AG04450 (cell line): ENCODE data around the gene GLRX2. TPM values are rescaled to one million over a fixed set of nuclear protein-coding genes. Genes with fewer than 3 reads are reported as not detected.
"Not testable (repeated sequence)": the region's sequence is repeated elsewhere in the genome, so short reads cannot be mapped to it uniquely, and the experiment has no call there.

Experiments used
- CTCF ChIA-PET: fragments of 300-600, 350-600 bp; formaldehyde crosslinking; extraction: SDS; loops from one replicate; lab custom pipeline; 2022; ENCODE audit warnings: antibody characterized with exemption, inconsistent platforms; lab: Charles Lee
- POLR2A ChIA-PET: fragments of 350-600 bp; formaldehyde crosslinking; extraction: SDS; loops from one replicate; lab custom pipeline; 2021; ENCODE audit warnings: antibody characterized with exemption, inconsistent platforms; lab: Yijun Ruan, JAX
- DNase-seq: peaks from one replicate; pipeline ENCODE4 v3.0.0-alpha.2; 2011; ENCODE audit warnings: low read depth, low spot score
- H3K27ac ChIP-seq: one replicate; pipeline ENCODE4 v1.5.1; 2012; ENCODE audit warnings: low read depth, low read length, control low read depth
- H3K27me3 ChIP-seq: one replicate; pipeline ENCODE4 v1.6.0; 2012; ENCODE audit warnings: low read length; ENCODE audit not compliant: control insufficient read depth, insufficient read depth
- H3K4me3 ChIP-seq: 2 replicates; pipeline ENCODE4 v1.5.1; 2011; ENCODE audit warnings: mild to moderate bottlenecking, low read depth, low read length, control low read depth
- H3K9me3 ChIP-seq: 2 replicates; pipeline ENCODE4 v1.5.1; 2012; ENCODE audit warnings: low read length; ENCODE audit not compliant: control insufficient read depth, insufficient read depth
- CTCF ChIP-seq: IDR thresholded peaks from 2 replicates; pipeline ENCODE4 v1.5.1; 2011; ENCODE audit warnings: low read depth, low read length, control low read depth, inconsistent platforms
- polyA plus RNA-seq: library from polyadenylated mRNA; depleted of rRNA; stranded (reverse); fragments of >200 nt; gene quantifications from 2 replicates; pipeline ENCODE4 v1.2.3, GENCODE V29; 2011; rRNA removed
- small RNA-seq: library from RNA; depleted of rRNA; stranded (forward); fragments of <200 nt; gene quantifications from one replicate; pipeline ENCODE3, GENCODE V24; 2012; ENCODE audit warnings: low read depth; ENCODE audit not compliant: insufficient read length

GLRX2 gene
- polyA plus RNA-seq, 1 experiment: 33.5 TPM

- Histone ChIP-seq H3K27ac (peak within 1 kb of the TSS; percentile 99), H3K27me3 (no peaks in the 10 kb centered on the region), H3K4me3 (peak within 1 kb of the TSS; percentile 95), H3K9me3 (peaks cover 4% of the 10 kb centered on the region; the same call in 1 of the 2 replicates)
- DNase-seq: peak; percentile 94
- no peak for TF ChIP-seq CTCF
- CTCF ChIA-PET: interaction anchor here (0.6 to 1.6 kb wide), 4 partner anchors 40 to 64 kb away, joined by 3 to 6 read pairs (median 4); no protein-coding TSS in a partner anchor
- POLR2A ChIA-PET: interaction anchor here (0.6 to 1.1 kb wide), 7 partner anchors 22 to 249 kb away, joined by 3 to 10 read pairs (median 3); partner anchors contain the start of gene GLRX2
These were observed 45.7 kb downstream of the GLRX2 start, which contains the start of the genes RO60 and UCHL5 for GRCh38 chr1:193059282-193060114. TSS of gene RO60 (plus strand) at chr1:193059612. CDS start at chr1:193069055, 9,443 bp downstream. TSS of gene UCHL5 (minus strand) at chr1:193059360. CDS start at chr1:193059260, 100 bp downstream.

GRCh38 chr1:193058529-193059281 is 46.5 kb downstream of the GLRX2 start:
- CTCF ChIA-PET: interaction anchor here (0.6 to 1.6 kb wide), 6 partner anchors 11 to 448 kb away, joined by 3 to 6 read pairs (median 4); no protein-coding TSS in a partner anchor
- Histone ChIP-seq H3K27me3 (no peaks in the 10 kb centered on the region), H3K9me3 (peaks cover 4% of the 10 kb centered on the region; the same call in 1 of the 2 replicates), H3K4me3 (peak overlapping the region; percentile 95), H3K27ac (peak overlapping the region; percentile 99)
- POLR2A ChIA-PET: interaction anchor here (0.6 to 1.1 kb wide), 7 partner anchors 21 to 248 kb away, joined by 3 to 10 read pairs (median 3); partner anchors contain the start of gene GLRX2
- DNase-seq: no peak
- TF ChIP-seq CTCF: no peak

- no peak for TF ChIP-seq CTCF
- H3K9me3 ChIP-seq: no peaks in the 10 kb centered on the region
- H3K27ac ChIP-seq: no peak overlapping the region
- POLR2A ChIA-PET: no interaction called here
- H3K27me3 ChIP-seq: no peaks in the 10 kb centered on the region
- no peak overlapping the region for H3K4me3 ChIP-seq
- no peak for DNase-seq
- CTCF ChIA-PET: no interaction called here
These were observed 51.0 kb downstream of the GLRX2 start for GRCh38 chr1:193054169-193054675.

- H3K27me3 ChIP-seq, DNase-seq, POLR2A ChIA-PET, H3K4me3 ChIP-seq, CTCF ChIA-PET, H3K27ac ChIP-seq, H3K9me3 ChIP-seq: not testable (repeated sequence)
These were observed 56.3 kb downstream of the GLRX2 start for GRCh38 chr1:193048913-193049312.

Small RNA genes within 50 kb of the gene (small RNA-seq; reads per million reads assigned to genes)
- 3.2 reads per million, percentile 25 among the genes with 10 or more reads in this experiment for gene MIR1278
- 1.6 reads per million for gene SCARNA18B

Other genes with a start within 250 kb of the GLRX2 start
- 18.4 and 28.8 TPM in 2 replicates for gene UCHL5, start 46.1 kb downstream of the GLRX2 start, polyA plus RNA-seq
- 28.1 and 39.4 TPM in 2 replicates for gene RO60, start 45.8 kb downstream of the GLRX2 start, polyA plus RNA-seq
- 40.2 and 56.4 TPM in 2 replicates for gene CDC73, start 16.6 kb upstream of the GLRX2 start, polyA plus RNA-seq
- 5.7 and 8.0 TPM in 2 replicates for gene B3GALT2, start 81.2 kb upstream of the GLRX2 start, polyA plus RNA-seq